ENCODE data around the gene MBLAC1. TPM values are rescaled to one million over a fixed set of nuclear protein-coding genes. Genes with fewer than 3 reads are reported as not detected.

Gene MBLAC1
- total and polyA plus RNA-seq, 9 of the 15 experiments (the other 6 are each of a cell fraction or from before 2014, with no cell fraction given) = 0.03 to 3.1 (median 0.52) TPM

GRCh38 chr7:100100420-100101015 is 26.2 kb upstream of the MBLAC1 start (continued):
- TF ChIP-seq, protein P1, sequence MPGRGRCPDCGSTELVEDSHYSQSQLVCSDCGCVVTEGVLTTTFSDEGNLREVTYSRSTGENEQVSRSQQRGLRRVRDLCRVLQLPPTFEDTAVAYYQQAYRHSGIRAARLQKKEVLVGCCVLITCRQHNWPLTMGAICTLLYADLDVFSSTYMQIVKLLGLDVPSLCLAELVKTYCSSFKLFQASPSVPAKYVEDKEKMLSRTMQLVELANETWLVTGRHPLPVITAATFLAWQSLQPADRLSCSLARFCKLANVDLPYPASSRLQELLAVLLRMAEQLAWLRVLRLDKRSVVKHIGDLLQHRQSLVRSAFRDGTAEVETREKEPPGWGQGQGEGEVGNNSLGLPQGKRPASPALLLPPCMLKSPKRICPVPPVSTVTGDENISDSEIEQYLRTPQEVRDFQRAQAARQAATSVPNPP (IDR thresholded peaks at IDR 0.05; ENCODE audit: borderline replicate concordance, insufficient read depth, insufficient read length) = no peak
- TF ChIP-seq ZNF140 (CRISPR knock-in tag; IDR thresholded peaks at IDR 0.05) (no peak), PRMT5 (CRISPR knock-in tag; IDR thresholded peaks at IDR 0.05) (peak; percentile 47; the same call in 1 of the 2 replicates), XRCC5 (IDR thresholded peaks at IDR 0.05; ENCODE audit: low read depth, low read length) (no peak; the same call in 1 of the 2 replicates), ZNF609 (CRISPR knock-in tag; IDR thresholded peaks at IDR 0.05; ENCODE audit: borderline replicate concordance) (no peak), THRA (IDR thresholded peaks at IDR 0.05) (no peak), ZKSCAN3 (CRISPR knock-in tag; IDR thresholded peaks at IDR 0.05) (no peak), FOXJ3 (CRISPR knock-in tag; IDR thresholded peaks at IDR 0.05) (no peak), TAF1 (IDR thresholded peaks at IDR 0.05; ENCODE audit: control insufficient read depth, extremely low read depth, insufficient read depth, low read length, severe bottlenecking) (peak; percentile 61), NR3C1 (CRISPR knock-in tag; IDR thresholded peaks at IDR 0.05) (0 out of 2 replicates have a peak, but pooled peaks have one; percentile 30), ZNF431 (CRISPR knock-in tag; IDR thresholded peaks at IDR 0.05) (0 out of 2 replicates have a peak, but pooled peaks have one; percentile 11), PURB (CRISPR knock-in tag; IDR thresholded peaks at IDR 0.05; ENCODE audit: low read depth) (no peak), ZC3H11A (IDR thresholded peaks at IDR 0.05; ENCODE audit: low read depth, low read length) (peak; percentile 68; the same call in 1 of the 2 replicates), NFIC (IDR thresholded peaks at IDR 0.05) (no peak), ZNF695 (CRISPR knock-in tag; IDR thresholded peaks at IDR 0.05) (no peak), KHSRP (IDR thresholded peaks at IDR 0.05) (no peak), PHF21A (IDR thresholded peaks at IDR 0.05; ENCODE audit: borderline replicate concordance, low read depth) (peak; percentile 77; the same call in 1 of the 2 replicates), STAT6 (CRISPR knock-in tag; IDR thresholded peaks at IDR 0.05) (no peak)
